Muscle layer of colon (tissue), 2 donors: ENCODE data around the gene MAP4K3.

ENCODE experiments used
- H3K27ac ChIP-seq: one replicate; pipeline ENCODE4 v1.7.0; 2013; ENCODE audit warnings: low read depth, mild to moderate bottlenecking, low read length, moderate library complexity
- H3K27me3 ChIP-seq, 2 donors: one replicate each; pipeline ENCODE4 v1.7.0; 2013; ENCODE audit warnings: low read length in 2 of 2, mild to moderate bottlenecking in 2 of 2; ENCODE audit not compliant: insufficient read depth in 2 of 2, control insufficient read depth in 1 of 2
- H3K36me3 ChIP-seq: one replicate; pipeline ENCODE4 v1.7.0; 2013; ENCODE audit warnings: mild to moderate bottlenecking, low read length; ENCODE audit not compliant: insufficient read depth
- H3K4me1 ChIP-seq: one replicate; pipeline ENCODE4 v1.7.0; 2013; ENCODE audit warnings: mild to moderate bottlenecking, low read length; ENCODE audit not compliant: insufficient read depth
- H3K4me3 ChIP-seq, 2 donors: one replicate each; pipeline ENCODE4 v1.7.0; 2013; ENCODE audit warnings: low read length in 2 of 2, low read depth in 1 of 2, mild to moderate bottlenecking in 1 of 2, moderate library complexity in 1 of 2
- H3K9ac ChIP-seq: one replicate; pipeline ENCODE4 v1.7.0; 2013; ENCODE audit warnings: low read length
- H3K9me3 ChIP-seq: one replicate; pipeline ENCODE4 v1.7.0; 2013; ENCODE audit warnings: mild to moderate bottlenecking, low read length
- donor health status: abdominal sarcoma.
- donor health status: Adenocarcinoma of cecum.

MAP4K3 gene

DNA sequence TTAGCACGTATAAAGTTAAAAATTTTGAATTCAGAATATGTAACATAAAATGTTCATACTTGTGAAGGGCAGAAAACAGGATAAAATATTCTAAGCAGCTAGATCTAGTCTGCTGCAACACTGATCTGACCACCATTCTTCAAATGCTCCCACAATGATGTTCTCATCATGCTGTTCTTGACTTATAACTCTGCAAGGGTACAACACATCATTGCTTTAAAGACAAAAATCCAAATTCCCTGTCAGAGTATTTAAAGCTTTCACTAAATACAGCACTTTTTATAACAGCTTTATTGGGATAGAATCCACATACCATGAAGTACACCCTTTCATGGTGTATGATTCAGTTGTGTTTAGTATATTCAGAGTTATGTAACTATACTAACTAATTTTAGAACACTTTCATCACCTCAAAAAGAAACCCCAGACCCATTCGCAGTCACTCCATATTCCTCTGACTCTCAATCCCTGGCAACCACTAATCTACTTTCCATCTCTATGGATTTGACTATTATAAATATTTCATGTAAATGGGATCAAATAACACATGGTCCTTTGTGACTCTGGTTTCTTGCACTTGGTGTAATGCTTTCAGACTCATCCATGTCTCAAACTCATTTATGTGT, 56.4 kb downstream of the MAP4K3 start:
- H3K27ac ChIP-seq = peak overlapping the region; percentile 10
- H3K27me3 ChIP-seq = no peaks in the 10 kb centered on the region
- no peaks in the 10 kb centered on the region for H3K36me3 ChIP-seq
- no peak overlapping the region for H3K9ac ChIP-seq
- no peak overlapping the region for H3K4me3 ChIP-seq
- H3K4me1 ChIP-seq = peaks cover 38% of the 10 kb centered on the region
- no peaks in the 10 kb centered on the region for H3K9me3 ChIP-seq

- Histone ChIP-seq H3K9me3 (no peaks in the 10 kb centered on the region), H3K36me3 (no peaks in the 10 kb centered on the region), H3K4me3 (no peak overlapping the region), H3K9ac (no peak overlapping the region), H3K27me3 (no peaks in the 10 kb centered on the region), H3K27ac (peak overlapping the region; percentile 10), H3K4me1 (peaks cover 38% of the 10 kb centered on the region)
Measured at GRCh38 chr2:39379643-39380524, 57.2 kb downstream of the MAP4K3 start.

DNA sequence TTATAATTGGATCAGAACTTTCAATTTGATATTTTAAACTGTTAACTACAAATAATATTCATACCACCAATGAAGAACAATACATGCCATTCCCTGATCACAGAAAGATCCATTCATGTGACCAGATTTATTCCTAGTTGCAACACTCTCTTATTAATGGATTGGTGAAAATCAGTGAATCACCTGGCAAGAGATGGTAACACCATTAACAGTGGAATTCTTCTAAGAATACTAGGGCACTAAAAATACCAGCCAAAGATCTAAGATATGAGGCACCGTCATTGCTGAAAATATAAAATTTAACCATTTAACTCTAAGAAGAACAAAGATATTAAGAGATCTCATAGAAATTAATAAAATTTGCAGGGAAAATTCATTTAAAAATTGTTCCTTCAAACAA, 58.1 kb downstream of the MAP4K3 start:
- Histone ChIP-seq H3K36me3 (no peaks in the 10 kb centered on the region), H3K4me1 (peaks cover 38% of the 10 kb centered on the region), H3K27me3 (no peaks in the 10 kb centered on the region), H3K4me3 (no peak overlapping the region), H3K9ac (no peak overlapping the region), H3K27ac (no peak overlapping the region), H3K9me3 (no peaks in the 10 kb centered on the region)

DNA sequence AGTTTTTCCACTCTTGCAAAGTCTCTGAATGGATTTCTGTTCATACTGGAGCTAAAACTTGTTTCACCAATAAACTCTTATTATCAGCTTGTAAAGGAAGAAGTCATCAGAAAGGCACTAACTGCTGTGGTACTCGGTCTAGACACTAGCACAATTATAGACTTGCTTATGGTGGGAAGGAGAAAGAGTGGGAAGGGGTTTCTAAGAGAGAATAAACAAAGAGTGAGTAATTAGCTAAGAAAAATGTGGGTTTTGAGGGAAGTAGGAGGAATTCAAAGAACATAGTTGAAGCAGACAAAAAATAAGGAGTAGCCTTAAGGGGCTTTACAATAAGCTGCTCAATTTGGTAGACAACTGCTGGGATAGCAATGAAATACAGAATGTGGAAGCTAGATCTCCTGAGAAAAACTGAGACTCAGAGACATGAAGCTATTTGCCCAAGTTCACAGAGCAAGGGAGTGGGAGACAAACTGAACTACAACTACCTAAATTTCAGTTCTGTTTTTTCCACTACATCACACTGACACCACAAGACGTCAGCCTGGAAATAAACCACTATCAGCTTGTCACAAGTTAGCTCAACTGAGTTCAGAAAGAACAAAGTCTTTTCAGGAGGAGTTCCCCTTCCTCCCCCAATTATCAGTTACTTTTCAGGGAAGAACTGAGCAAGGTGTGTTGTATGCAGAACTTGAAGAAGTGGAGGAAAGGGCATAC, 59.7 kb downstream of the MAP4K3 start:
- H3K4me1 ChIP-seq = peaks cover 31% of the 10 kb centered on the region
- no peak overlapping the region for H3K27ac ChIP-seq
- H3K9me3 ChIP-seq = no peaks in the 10 kb centered on the region
- no peak overlapping the region for H3K4me3 ChIP-seq
- no peak overlapping the region for H3K9ac ChIP-seq
- no peaks in the 10 kb centered on the region for H3K36me3 ChIP-seq
- no peaks in the 10 kb centered on the region for H3K27me3 ChIP-seq

GRCh38 chr2:39375917-39376316, 61.2 kb downstream of the MAP4K3 start:
- H3K4me3 ChIP-seq = no peak overlapping the region
- H3K9me3 ChIP-seq = no peaks in the 10 kb centered on the region
- H3K9ac ChIP-seq = no peak overlapping the region
- no peak overlapping the region for H3K27ac ChIP-seq
- H3K4me1 ChIP-seq = peaks cover 18% of the 10 kb centered on the region
- peaks cover 4% of the 10 kb centered on the region for H3K36me3 ChIP-seq
- no peaks in the 10 kb centered on the region for H3K27me3 ChIP-seq

DNA sequence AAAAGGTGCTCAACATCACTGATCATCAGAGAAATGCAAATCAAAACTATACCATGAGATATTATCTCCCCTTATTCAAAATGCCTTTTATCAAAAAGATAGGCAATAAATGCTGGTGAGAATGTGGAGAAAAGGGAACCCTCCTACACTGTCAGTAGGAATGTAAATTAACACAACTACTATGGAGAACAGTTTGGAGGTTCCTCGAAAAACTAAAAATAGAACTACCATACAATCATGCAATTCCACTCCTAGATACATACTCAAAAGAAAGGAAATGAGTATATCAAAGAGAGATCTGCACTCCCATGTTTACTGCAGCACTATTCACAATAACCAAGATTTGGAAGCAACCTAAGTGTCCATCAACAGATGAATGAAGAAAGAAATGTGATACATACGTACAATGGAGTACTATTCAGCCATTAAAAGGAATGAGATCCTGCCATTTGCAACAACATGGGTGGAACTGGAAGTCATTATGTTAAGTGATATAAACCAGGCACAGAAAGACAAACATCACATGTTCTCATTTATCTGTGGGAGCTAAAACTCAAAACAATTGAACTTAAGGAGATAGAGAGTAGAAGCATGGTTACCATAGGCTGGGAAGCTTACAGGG, 63.8 kb downstream of the MAP4K3 start:
- H3K36me3 ChIP-seq = peaks cover 4% of the 10 kb centered on the region
- H3K4me1 ChIP-seq = no peaks in the 10 kb centered on the region
- H3K27ac ChIP-seq = no peak overlapping the region
- no peak overlapping the region for H3K4me3 ChIP-seq
- no peaks in the 10 kb centered on the region for H3K9me3 ChIP-seq
- no peaks in the 10 kb centered on the region for H3K27me3 ChIP-seq
- H3K9ac ChIP-seq = no peak overlapping the region

GRCh38 chr2:39370101-39370500, 67.0 kb downstream of the MAP4K3 start:
- H3K4me1 ChIP-seq = no peaks in the 10 kb centered on the region
- no peaks in the 10 kb centered on the region for H3K9me3 ChIP-seq
- H3K27me3 ChIP-seq = no peaks in the 10 kb centered on the region
- no peak overlapping the region for H3K9ac ChIP-seq
- no peak overlapping the region for H3K27ac ChIP-seq
- no peak overlapping the region for H3K4me3 ChIP-seq
- peaks cover 4% of the 10 kb centered on the region for H3K36me3 ChIP-seq

DNA sequence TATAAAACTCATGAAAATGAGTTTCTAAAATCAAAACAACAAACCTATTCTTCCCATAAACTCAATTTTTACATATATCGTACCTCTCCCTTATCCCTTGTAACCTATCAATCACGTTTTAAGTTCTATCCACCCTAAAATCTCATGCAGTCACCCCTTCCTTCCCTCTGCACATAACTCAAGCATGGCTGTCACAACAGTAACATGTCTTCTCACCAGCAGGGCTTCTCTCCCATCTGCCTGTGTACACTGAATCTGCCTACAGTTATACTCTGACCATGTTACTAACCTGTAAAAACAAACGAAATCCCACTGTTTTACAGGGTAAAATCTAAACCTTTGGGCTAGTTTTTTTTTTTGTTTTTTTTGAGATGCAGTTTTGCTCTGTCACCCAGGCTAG, 68.2 kb downstream of the MAP4K3 start:
- Histone ChIP-seq H3K36me3 (peaks cover 4% of the 10 kb centered on the region), H3K4me1 (no peaks in the 10 kb centered on the region), H3K27ac (no peak overlapping the region), H3K27me3 (no peaks in the 10 kb centered on the region), H3K9ac (no peak overlapping the region), H3K9me3 (no peaks in the 10 kb centered on the region), H3K4me3 (no peak overlapping the region)

- Histone ChIP-seq H3K27ac (no peak overlapping the region), H3K9ac (no peak overlapping the region), H3K4me3 (no peak overlapping the region), H3K4me1 (no peaks in the 10 kb centered on the region), H3K36me3 (peaks cover 4% of the 10 kb centered on the region), H3K27me3 (no peaks in the 10 kb centered on the region), H3K9me3 (no peaks in the 10 kb centered on the region)
Measured at GRCh38 chr2:39368376-39368775, 68.7 kb downstream of the MAP4K3 start.

DNA sequence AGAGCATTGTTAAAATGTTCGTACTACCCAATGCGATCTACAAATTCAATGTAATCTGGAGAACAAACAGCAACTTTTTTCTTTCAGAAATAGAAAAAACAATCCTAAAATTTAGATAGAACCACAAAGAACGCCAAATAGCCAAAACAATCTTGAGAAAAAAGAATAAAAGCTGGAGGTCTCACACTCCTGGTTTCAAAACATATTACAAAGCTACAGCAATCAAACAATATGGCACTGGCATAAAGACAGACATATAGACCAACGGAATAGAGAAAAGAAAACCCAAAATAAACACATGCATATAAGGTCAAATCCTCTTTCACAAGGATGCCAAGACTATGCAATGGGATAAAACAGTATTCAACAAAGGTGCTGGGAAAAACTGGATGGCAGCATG, 74.5 kb downstream of the MAP4K3 start:
- no peak overlapping the region for H3K9ac ChIP-seq

GRCh38 chr2:39361511-39361910, 75.6 kb downstream of the MAP4K3 start:
- Histone ChIP-seq H3K36me3 (no peaks in the 10 kb centered on the region), H3K9me3 (peaks cover 6% of the 10 kb centered on the region), H3K4me3 (no peak overlapping the region), H3K27ac (no peak overlapping the region), H3K27me3 (no peaks in the 10 kb centered on the region), H3K9ac (no peak overlapping the region), H3K4me1 (no peaks in the 10 kb centered on the region)

More for the DNA sequence above, 74.5 kb downstream of the MAP4K3 start:
- peaks cover 6% of the 10 kb centered on the region for H3K9me3 ChIP-seq
- no peaks in the 10 kb centered on the region for H3K4me1 ChIP-seq
- H3K27ac ChIP-seq = no peak overlapping the region
- H3K27me3 ChIP-seq = no peaks in the 10 kb centered on the region
- no peak overlapping the region for H3K4me3 ChIP-seq
- no peaks in the 10 kb centered on the region for H3K36me3 ChIP-seq
